IMR-90 (cell line): ENCODE measurements around the gene SGO2. TPM values are rescaled to one million over a fixed set of nuclear protein-coding genes. Genes with fewer than 3 reads are reported as not detected.
A peak's percentile ranks its signal among the peaks of the same experiment; 100 is the strongest.

ENCODE experiments used
- ATAC-seq: fragments of 200-7000 bp; cut with Tn5 transposase; 2 replicates; pipeline ENCODE4 v1.9.1; 2020; ENCODE audit warnings: low read depth, mild to moderate bottlenecking, moderate library complexity
- BruUV-seq: library from RNA; stranded (reverse); fragments of 400-500 nt; replicated peaks from 2 replicates; lab custom pipeline; 2021; lab: Mats Ljungman, UMichigan
- CTCF ChIA-PET: fragments of 300-600 bp; formaldehyde crosslinking; extraction: SDS; loops from one replicate; lab custom pipeline; 2021; ENCODE audit warnings: antibody characterized with exemption; lab: Yijun Ruan, JAX
- POLR2A ChIA-PET: fragments of 300-600 bp; sonication (Branson Sonifier 250); formaldehyde crosslinking; loops from one replicate; lab custom pipeline; 2022; ENCODE audit warnings: antibody characterized with exemption; ENCODE audit not compliant: unreplicated experiment; lab: Charles Lee
- DNase-seq: peaks from one replicate; pipeline ENCODE4 v3.0.0; 2013
- H2AFZ ChIP-seq: replicated peaks from 2 replicates; pipeline ENCODE3; 2013; ENCODE audit warnings: low read length, mild to moderate bottlenecking; ENCODE audit not compliant: poor library complexity
- H2AK5ac ChIP-seq: 2 replicates; pipeline ENCODE4 v1.6.1; 2013; ENCODE audit warnings: low read depth, low read length, inconsistent platforms
- H2AK9ac ChIP-seq: replicated peaks from 2 replicates; pipeline ENCODE3; 2013; ENCODE audit warnings: mild to moderate bottlenecking, low read depth, low read length, moderate library complexity; ENCODE audit not compliant: poor library complexity
- H2BK120ac ChIP-seq: 2 replicates; pipeline ENCODE4 v1.6.1; 2013; ENCODE audit warnings: low read depth, low read length, inconsistent platforms
- H2BK15ac ChIP-seq: 3 replicates; pipeline ENCODE4 v1.6.1; 2013; ENCODE audit warnings: low read depth, low read length, inconsistent platforms
- H2BK20ac ChIP-seq: 2 replicates; pipeline ENCODE4 v1.6.1; 2013; ENCODE audit warnings: low read depth, mild to moderate bottlenecking, inconsistent platforms, low read length, moderate library complexity
- H2BK5ac ChIP-seq: 2 replicates; pipeline ENCODE4 v1.6.1; 2013; ENCODE audit warnings: mild to moderate bottlenecking, low read depth, low read length, inconsistent platforms; ENCODE audit not compliant: poor library complexity, severe bottlenecking
- H3K14ac ChIP-seq: replicated peaks from 2 replicates; pipeline ENCODE4 v1.6.1; 2013; ENCODE audit warnings: low read depth, low read length, inconsistent platforms
- H3K18ac ChIP-seq: 2 replicates; pipeline ENCODE4 v1.6.1; 2013; ENCODE audit warnings: low read depth, low read length, control low read depth
- H3K23ac ChIP-seq: 2 replicates; pipeline ENCODE4 v1.6.1; 2013; ENCODE audit warnings: low read depth, low read length, inconsistent platforms
- H3K27ac ChIP-seq: 2 replicates; pipeline ENCODE4 v1.5.1; 2013; ENCODE audit warnings: mild to moderate bottlenecking, control low read depth, low read length; ENCODE audit not compliant: insufficient read depth
- H3K27me3 ChIP-seq: 2 replicates; pipeline ENCODE4 v1.6.1; 2013; ENCODE audit warnings: low read length; ENCODE audit not compliant: control insufficient read depth, insufficient read depth
- H3K36me3 ChIP-seq: 2 replicates; pipeline ENCODE4 v1.6.1; 2013; ENCODE audit warnings: low read length, mixed read lengths; ENCODE audit not compliant: control insufficient read depth, insufficient read depth
- H3K4ac ChIP-seq: 2 replicates; pipeline ENCODE4 v1.6.1; 2013; ENCODE audit warnings: low read depth, low read length, inconsistent platforms
- H3K4me1 ChIP-seq: 2 replicates; pipeline ENCODE4 v1.6.1; 2013; ENCODE audit warnings: low read length, mixed read lengths; ENCODE audit not compliant: control insufficient read depth, insufficient read depth
- H3K4me2 ChIP-seq: 2 replicates; pipeline ENCODE4 v1.6.1; 2013; ENCODE audit warnings: low read depth, mild to moderate bottlenecking, control low read depth, low read length, moderate library complexity
- H3K4me3 ChIP-seq: 2 replicates; pipeline ENCODE4 v1.5.1; 2013; ENCODE audit warnings: low read depth, mild to moderate bottlenecking, control low read depth, low read length, moderate library complexity; ENCODE audit not compliant: insufficient read depth
- H3K56ac ChIP-seq: 2 replicates; pipeline ENCODE4 v1.6.1; 2013; ENCODE audit warnings: low read length, inconsistent platforms; ENCODE audit not compliant: insufficient read depth; ENCODE audit errors: extremely low read depth
- H3K79me1 ChIP-seq, 2 experiments: 2 replicates each; pipeline ENCODE4 v1.6.1; 2013; ENCODE audit warnings: low read length in 2 of 2, inconsistent platforms in 1 of 2, low read depth in 1 of 2
- H3K9ac ChIP-seq: 2 replicates; pipeline ENCODE4 v1.6.1; 2013; ENCODE audit warnings: low read depth, low read length, control low read depth
- H3K9me1 ChIP-seq: 2 replicates; pipeline ENCODE4 v1.6.1; 2013; ENCODE audit warnings: low read length, inconsistent platforms; ENCODE audit not compliant: insufficient read depth
- H3K9me3 ChIP-seq: 2 replicates; pipeline ENCODE4 v1.6.1; 2013; ENCODE audit warnings: low read length; ENCODE audit not compliant: control insufficient read depth, insufficient read depth
- H4K20me1 ChIP-seq: 2 replicates; pipeline ENCODE4 v1.6.1; 2013; ENCODE audit warnings: low read length, inconsistent platforms; ENCODE audit not compliant: insufficient read depth
- H4K5ac ChIP-seq: 2 replicates; pipeline ENCODE4 v1.6.1; 2013; ENCODE audit warnings: mild to moderate bottlenecking, low read depth, low read length, control low read depth
- H4K8ac ChIP-seq, 2 experiments: 2 replicates each; pipeline ENCODE4 v1.6.1; 2013; ENCODE audit warnings: low read depth in 2 of 2, low read length in 2 of 2, control low read depth in 1 of 2, inconsistent platforms in 1 of 2
- H4K91ac ChIP-seq: 2 replicates; pipeline ENCODE4 v1.6.1; 2013; ENCODE audit warnings: low read depth, low read length, inconsistent platforms; ENCODE audit not compliant: insufficient read depth
- CEBPB ChIP-seq: IDR thresholded peaks from 2 replicates; pipeline ENCODE4 v1.6.1; 2012; ENCODE audit warnings: low read depth, low read length, improper control_type of control experiment
- MAFK ChIP-seq: IDR thresholded peaks from 2 replicates; pipeline ENCODE4 v1.6.1; 2012; ENCODE audit warnings: low read depth, low read length, improper control_type of control experiment
- MXI1 ChIP-seq: IDR thresholded peaks from 2 replicates; pipeline ENCODE4 v1.6.1; 2012; ENCODE audit warnings: low read depth, mild to moderate bottlenecking, low read length, moderate library complexity, borderline replicate concordance
- RAD21 ChIP-seq: IDR thresholded peaks from 2 replicates; pipeline ENCODE4 v1.6.1; 2012; ENCODE audit warnings: low read length, improper control_type of control experiment
- WGBS, 2 experiments: methylation state at CpG; one replicate each; pipeline versions ENCODE4 v1.1.5 to v1.1.7; 2013; ENCODE audit warnings: missing lambda C conversion rate in 2 of 2; ENCODE audit not compliant: insufficient read length in 1 of 2; ENCODE audit errors: extremely low coverage in 2 of 2; 5-methylcytosine and 5-hydroxymethylcytosine counted together
- dilution Hi-C: fragments of 300-500 bp; cut with HindIII; formaldehyde crosslinking; loops from one replicate; pipeline ENCODE4 v1.14.3; 2018; ENCODE audit warnings: low sequenced_read_pairs; ENCODE audit not compliant: unreplicated experiment
- in situ Hi-C: fragments of 300-500 bp; cut with MboI; formaldehyde crosslinking; loops from 3 replicates; pipeline ENCODE4 v1.14.3; 2019; ENCODE audit warnings: low sequenced_read_pairs, inconsistent platforms, mixed read lengths
- intact Hi-C: fragments of 100-400 bp; cut with micrococcal nuclease; formaldehyde crosslinking; loops from 2 replicates; pipeline ENCODE4 v1.10.0; 2022
- polyA plus RNA-seq, 3 experiments: library from polyadenylated mRNA; depleted of rRNA; stranded (reverse); fragments of >200 nt; gene quantifications; 2 replicates each; pipeline ENCODE4 v1.2.3, GENCODE V29; 2012; ENCODE audit warnings: low replicate concordance in 1 of 3
- total RNA-seq: library from RNA; depleted of rRNA; stranded (reverse); fragments of >200 nt; gene quantifications from 2 replicates; pipeline ENCODE4 v1.2.3, GENCODE V29; 2012
- TF ChIP-seq, protein P1 (sequence below): conservative IDR thresholded peaks from 2 replicates; pipeline ENCODE4 v1.5.1; 2012; ENCODE audit warnings: mild to moderate bottlenecking, low read depth, low read length, improper control_type of control experiment
- TF ChIP-seq, protein P2 (sequence below): fragments of 150-350 bp; IDR thresholded peaks from 2 replicates; pipeline ENCODE4 v1.6.1; 2017; ENCODE audit warnings: mild to moderate bottlenecking, antibody characterized with exemption, low read length, low read depth
- TF ChIP-seq, protein P3 (sequence below): fragments of 150-350 bp; IDR thresholded peaks from 2 replicates; pipeline ENCODE4 v1.6.1; 2016; ENCODE audit warnings: low read depth, mild to moderate bottlenecking, low read length, moderate library complexity, borderline replicate concordance

SGO2 gene
- total and polyA plus RNA-seq, 2 of the 4 experiments (the other 2 are of a cell fraction), result 5.4 to 6.3 TPM

DNA sequence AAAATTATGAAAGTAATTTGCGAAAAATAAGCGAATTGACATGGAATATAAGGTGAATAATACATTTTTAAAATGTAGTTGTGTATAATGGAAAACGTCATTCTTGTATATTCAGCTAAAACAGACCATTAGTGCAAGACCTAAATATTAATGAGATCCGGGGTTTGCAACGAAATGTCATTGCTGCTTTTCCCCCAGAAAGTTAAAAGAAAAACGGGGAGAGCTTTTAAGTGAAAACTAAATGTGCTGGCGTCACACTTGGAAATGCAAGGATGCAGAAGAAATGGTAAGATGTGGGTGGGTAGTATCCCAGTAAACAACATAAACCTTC, 491 bp upstream of the SGO2 start:
- Histone ChIP-seq H3K4me1 (no peaks in the 10 kb centered on the region), H3K56ac (peak overlapping the region; percentile 87), H2BK15ac (peak overlapping the region; percentile 61; the same call in 1 of the 3 replicates), H4K8ac (peak overlapping the region; percentile 81 to 95), H2BK120ac (peak overlapping the region; percentile 50), H2BK5ac (peak overlapping the region; percentile 87), H2AK5ac (0 out of 2 replicates have a peak overlapping the region, but pooled peaks have one; percentile 29), H3K4me2 (peak overlapping the region; percentile 95), H4K5ac (peak overlapping the region; percentile 84; the same call in 1 of the 2 replicates), H3K14ac (peak overlapping the region; percentile 83), H3K27ac (peak overlapping the region; percentile 55), H3K9ac (peak overlapping the region; percentile 74), H2AFZ (peak overlapping the region; percentile 97), H3K9me3 (no peaks in the 10 kb centered on the region), H4K91ac (peak overlapping the region; percentile 77), H2AK9ac (no peak overlapping the region), H3K79me1 (peaks cover 18 to 36% of the 10 kb centered on the region in 2 experiments; a peak in 3 of 4 replicates), H3K4ac (peak overlapping the region; percentile 61; the same call in 1 of the 2 replicates), H3K27me3 (peaks cover 12% of the 10 kb centered on the region), H3K36me3 (no peaks in the 10 kb centered on the region), H4K20me1 (no peaks in the 10 kb centered on the region), H2BK20ac (no peak overlapping the region), H3K23ac (peak overlapping the region; percentile 80), H3K9me1 (no peaks in the 10 kb centered on the region), H3K4me3 (peak overlapping the region; percentile 97), H3K18ac (peak overlapping the region; percentile 91; the same call in 1 of the 2 replicates)
- dilution Hi-C loops, result no loop called here
- ATAC-seq (no peak; the same call in 1 of the 2 replicates), DNase-seq (no peak)
- in situ Hi-C loops, result no loop called here
- TF ChIP-seq RAD21 (no peak), MAFK (no peak), MXI1 (no peak), CEBPB (no peak)
- TF ChIP-seq, protein P1, sequence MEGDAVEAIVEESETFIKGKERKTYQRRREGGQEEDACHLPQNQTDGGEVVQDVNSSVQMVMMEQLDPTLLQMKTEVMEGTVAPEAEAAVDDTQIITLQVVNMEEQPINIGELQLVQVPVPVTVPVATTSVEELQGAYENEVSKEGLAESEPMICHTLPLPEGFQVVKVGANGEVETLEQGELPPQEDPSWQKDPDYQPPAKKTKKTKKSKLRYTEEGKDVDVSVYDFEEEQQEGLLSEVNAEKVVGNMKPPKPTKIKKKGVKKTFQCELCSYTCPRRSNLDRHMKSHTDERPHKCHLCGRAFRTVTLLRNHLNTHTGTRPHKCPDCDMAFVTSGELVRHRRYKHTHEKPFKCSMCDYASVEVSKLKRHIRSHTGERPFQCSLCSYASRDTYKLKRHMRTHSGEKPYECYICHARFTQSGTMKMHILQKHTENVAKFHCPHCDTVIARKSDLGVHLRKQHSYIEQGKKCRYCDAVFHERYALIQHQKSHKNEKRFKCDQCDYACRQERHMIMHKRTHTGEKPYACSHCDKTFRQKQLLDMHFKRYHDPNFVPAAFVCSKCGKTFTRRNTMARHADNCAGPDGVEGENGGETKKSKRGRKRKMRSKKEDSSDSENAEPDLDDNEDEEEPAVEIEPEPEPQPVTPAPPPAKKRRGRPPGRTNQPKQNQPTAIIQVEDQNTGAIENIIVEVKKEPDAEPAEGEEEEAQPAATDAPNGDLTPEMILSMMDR, result no peak
- TF ChIP-seq, protein P2, sequence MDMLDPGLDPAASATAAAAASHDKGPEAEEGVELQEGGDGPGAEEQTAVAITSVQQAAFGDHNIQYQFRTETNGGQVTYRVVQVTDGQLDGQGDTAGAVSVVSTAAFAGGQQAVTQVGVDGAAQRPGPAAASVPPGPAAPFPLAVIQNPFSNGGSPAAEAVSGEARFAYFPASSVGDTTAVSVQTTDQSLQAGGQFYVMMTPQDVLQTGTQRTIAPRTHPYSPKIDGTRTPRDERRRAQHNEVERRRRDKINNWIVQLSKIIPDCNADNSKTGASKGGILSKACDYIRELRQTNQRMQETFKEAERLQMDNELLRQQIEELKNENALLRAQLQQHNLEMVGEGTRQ, result no peak
- TF ChIP-seq, protein P3, sequence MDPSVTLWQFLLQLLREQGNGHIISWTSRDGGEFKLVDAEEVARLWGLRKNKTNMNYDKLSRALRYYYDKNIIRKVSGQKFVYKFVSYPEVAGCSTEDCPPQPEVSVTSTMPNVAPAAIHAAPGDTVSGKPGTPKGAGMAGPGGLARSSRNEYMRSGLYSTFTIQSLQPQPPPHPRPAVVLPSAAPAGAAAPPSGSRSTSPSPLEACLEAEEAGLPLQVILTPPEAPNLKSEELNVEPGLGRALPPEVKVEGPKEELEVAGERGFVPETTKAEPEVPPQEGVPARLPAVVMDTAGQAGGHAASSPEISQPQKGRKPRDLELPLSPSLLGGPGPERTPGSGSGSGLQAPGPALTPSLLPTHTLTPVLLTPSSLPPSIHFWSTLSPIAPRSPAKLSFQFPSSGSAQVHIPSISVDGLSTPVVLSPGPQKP, result no peak
- WGBS, 2 experiments, result no CpG with 5 or more reads among the region's 7 CpGs
- ChIA-PET CTCF (interaction anchor here (0.8 kb wide), 1 partner anchor 16 kb away, joined by 5 read pairs; the partner anchor contains the start of gene KCTD18), POLR2A (no interaction called here)
- BruUV-seq, result no TSS peak
- intact Hi-C loops, result no loop called here
